HepG2 (cell line): Measurements from ENCODE around the gene EPHX1. TPM values are rescaled to one million over a fixed set of nuclear protein-coding genes. Genes with fewer than 3 reads are reported as not detected.
A peak's percentile ranks its signal among the peaks of the same experiment; 100 is the strongest.

Experiments
- ADNP ChIP-seq: sonication (generic); formaldehyde crosslinking; IDR thresholded peaks from 2 replicates; pipeline ENCODE4 v1.4.0; 2020; ENCODE audit warnings: missing genetic modification reagents
- ATF3 ChIP-seq: sonication (generic); formaldehyde crosslinking; IDR thresholded peaks from 2 replicates; pipeline ENCODE4 v1.4.0; 2020; ENCODE audit warnings: missing genetic modification reagents
- EEA1 ChIP-seq: sonication (generic); formaldehyde crosslinking; IDR thresholded peaks from 2 replicates; pipeline ENCODE4 v1.5.1; 2020; ENCODE audit warnings: mild to moderate bottlenecking, missing genetic modification reagents, borderline replicate concordance
- GZF1 ChIP-seq: sonication (generic); formaldehyde crosslinking; IDR thresholded peaks from 2 replicates; pipeline ENCODE4 v1.5.1; 2020; ENCODE audit warnings: mild to moderate bottlenecking, missing genetic modification reagents
- KDM2A ChIP-seq: sonication (generic); formaldehyde crosslinking; IDR thresholded peaks from 2 replicates; pipeline ENCODE4 v1.4.0; 2020; ENCODE audit warnings: low read depth, missing genetic modification reagents, borderline replicate concordance
- MYNN ChIP-seq: sonication (generic); formaldehyde crosslinking; IDR thresholded peaks from 2 replicates; pipeline ENCODE4 v1.4.0; 2020; ENCODE audit warnings: mild to moderate bottlenecking, low read depth, missing genetic modification reagents
- POGK ChIP-seq: sonication (generic); formaldehyde crosslinking; conservative IDR thresholded peaks from 2 replicates; pipeline ENCODE4 v1.8.0; 2022; ENCODE audit warnings: mild to moderate bottlenecking, moderate library complexity, missing genetic modification reagents
- SOX6 ChIP-seq, 2 experiments: fragments of 450-650 bp in 1 of 2; sonication (generic) in 1 of 2; formaldehyde crosslinking in 1 of 2; IDR thresholded peaks; 2 replicates each; pipeline versions ENCODE4 v1.4.0 to v1.6.1; 2017 to 2020; ENCODE audit warnings: antibody characterized with exemption in 1 of 2, mild to moderate bottlenecking in 1 of 2, missing genetic modification reagents in 1 of 2
- ZBTB7A ChIP-seq: sonication (generic); formaldehyde crosslinking; IDR thresholded peaks from 2 replicates; pipeline ENCODE4 v1.8.0; 2022; ENCODE audit warnings: mild to moderate bottlenecking, missing genetic modification reagents
- ZFP37 ChIP-seq: sonication (generic); formaldehyde crosslinking; IDR thresholded peaks from 2 replicates; pipeline ENCODE4 v1.4.0; 2020; ENCODE audit warnings: missing genetic modification reagents, borderline replicate concordance
- ZNF513 ChIP-seq: sonication (generic); formaldehyde crosslinking; conservative IDR thresholded peaks from 2 replicates; pipeline ENCODE4 v1.5.0; 2020; ENCODE audit warnings: missing genetic modification reagents
- ZNF713 ChIP-seq: sonication (generic); formaldehyde crosslinking; IDR thresholded peaks from 2 replicates; pipeline ENCODE4 v1.4.0; 2020; ENCODE audit warnings: mild to moderate bottlenecking, missing genetic modification reagents
- polyA plus RNA-seq, 8 experiments: library from polyadenylated mRNA; depleted of rRNA in 3 of 8; stranded (reverse) in 7 of 8; unstranded in 1 of 8; fragments of >200 nt; fragmentation: Illumina TruSeq in 4 of 8; extraction: Trizol in 4 of 8; gene quantifications; 2 replicates each; pipeline versions ENCODE4 v1.2.1 to v1.2.3, GENCODE V29; 2011 to 2016; ENCODE audit warnings: low read depth in 4 of 8, missing spikeins in 1 of 8, mixed read lengths in 1 of 8; ENCODE audit not compliant: insufficient read depth in 1 of 8
- total RNA-seq, 5 experiments: library from RNA; depleted of rRNA; stranded (reverse); fragments of >200 nt; fragmentation: Illumina TruSeq; extraction: Trizol; gene quantifications; 2 replicates each; pipeline ENCODE4 v1.2.3, GENCODE V29; 2016; ENCODE audit warnings: low read depth in 1 of 5
- TF ChIP-seq, protein P1 (sequence below), 2 experiments: IDR thresholded peaks; 2 replicates each; pipeline ENCODE4 v1.6.1; 2011 to 2012; ENCODE audit warnings: low read length in 2 of 2, borderline replicate concordance in 1 of 2, low read depth in 1 of 2, mild to moderate bottlenecking in 1 of 2, moderate library complexity in 1 of 2
- TF ChIP-seq, protein P2 (sequence below): sonication (generic); formaldehyde crosslinking; IDR thresholded peaks from 2 replicates; pipeline ENCODE4 v1.9.0; 2021; ENCODE audit warnings: missing genetic modification reagents, mild to moderate bottlenecking, borderline replicate concordance
- TF ChIP-seq, protein P3 (sequence below): sonication (generic); formaldehyde crosslinking; IDR thresholded peaks from 2 replicates; pipeline ENCODE4 v1.5.0; 2020; ENCODE audit warnings: mild to moderate bottlenecking, missing genetic modification reagents

EPHX1 gene
- total and polyA plus RNA-seq, 2 of the 13 experiments (the other 11 are each of a cell fraction or from before 2014, with no cell fraction given), result 27.7 to 36.5 TPM

DNA sequence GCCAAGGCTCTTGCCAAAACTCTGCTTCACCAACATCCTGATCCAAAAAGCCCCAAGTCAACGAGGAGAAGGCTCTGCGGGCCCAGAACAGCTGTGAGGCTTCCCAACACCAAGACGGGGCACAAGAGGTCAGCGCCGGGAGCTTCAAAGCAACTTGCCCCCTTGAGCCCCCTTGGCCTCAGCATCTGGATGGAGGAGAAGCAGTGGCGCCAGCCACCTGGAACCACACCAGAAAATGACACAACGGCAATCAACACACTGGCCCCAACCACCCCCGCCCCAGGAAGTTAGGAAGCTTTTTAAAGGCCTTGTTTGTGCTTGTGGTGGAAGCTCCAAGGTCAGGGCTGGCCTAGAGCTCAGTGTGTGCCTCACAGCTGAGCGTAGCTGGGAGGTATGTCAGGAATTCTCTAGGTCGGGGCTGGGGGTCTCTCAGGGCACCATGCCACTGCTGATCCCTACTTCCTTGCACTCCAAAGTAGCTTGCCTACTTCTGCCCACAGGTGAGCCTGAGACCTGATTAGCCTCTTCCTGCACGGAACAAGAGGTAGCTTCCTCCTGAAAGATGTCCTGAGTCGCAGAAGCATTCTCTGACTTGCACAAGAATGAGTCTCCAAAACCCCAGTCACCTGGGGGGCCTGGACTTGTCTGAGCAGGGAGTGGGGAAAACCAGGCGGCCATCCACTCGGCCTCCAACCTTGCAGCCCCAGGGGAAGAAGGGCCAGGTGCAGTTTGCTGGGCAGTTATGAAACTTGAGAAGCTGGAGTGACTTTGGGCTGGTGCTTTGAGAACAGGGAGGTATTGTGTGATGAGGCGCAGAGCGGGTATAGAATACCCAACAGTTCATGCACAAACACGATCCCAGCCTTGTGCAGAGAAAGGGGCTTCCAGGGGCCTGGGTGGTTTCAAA is 42.0 kb upstream of the EPHX1 start (continued):
- TF ChIP-seq, protein P1, sequence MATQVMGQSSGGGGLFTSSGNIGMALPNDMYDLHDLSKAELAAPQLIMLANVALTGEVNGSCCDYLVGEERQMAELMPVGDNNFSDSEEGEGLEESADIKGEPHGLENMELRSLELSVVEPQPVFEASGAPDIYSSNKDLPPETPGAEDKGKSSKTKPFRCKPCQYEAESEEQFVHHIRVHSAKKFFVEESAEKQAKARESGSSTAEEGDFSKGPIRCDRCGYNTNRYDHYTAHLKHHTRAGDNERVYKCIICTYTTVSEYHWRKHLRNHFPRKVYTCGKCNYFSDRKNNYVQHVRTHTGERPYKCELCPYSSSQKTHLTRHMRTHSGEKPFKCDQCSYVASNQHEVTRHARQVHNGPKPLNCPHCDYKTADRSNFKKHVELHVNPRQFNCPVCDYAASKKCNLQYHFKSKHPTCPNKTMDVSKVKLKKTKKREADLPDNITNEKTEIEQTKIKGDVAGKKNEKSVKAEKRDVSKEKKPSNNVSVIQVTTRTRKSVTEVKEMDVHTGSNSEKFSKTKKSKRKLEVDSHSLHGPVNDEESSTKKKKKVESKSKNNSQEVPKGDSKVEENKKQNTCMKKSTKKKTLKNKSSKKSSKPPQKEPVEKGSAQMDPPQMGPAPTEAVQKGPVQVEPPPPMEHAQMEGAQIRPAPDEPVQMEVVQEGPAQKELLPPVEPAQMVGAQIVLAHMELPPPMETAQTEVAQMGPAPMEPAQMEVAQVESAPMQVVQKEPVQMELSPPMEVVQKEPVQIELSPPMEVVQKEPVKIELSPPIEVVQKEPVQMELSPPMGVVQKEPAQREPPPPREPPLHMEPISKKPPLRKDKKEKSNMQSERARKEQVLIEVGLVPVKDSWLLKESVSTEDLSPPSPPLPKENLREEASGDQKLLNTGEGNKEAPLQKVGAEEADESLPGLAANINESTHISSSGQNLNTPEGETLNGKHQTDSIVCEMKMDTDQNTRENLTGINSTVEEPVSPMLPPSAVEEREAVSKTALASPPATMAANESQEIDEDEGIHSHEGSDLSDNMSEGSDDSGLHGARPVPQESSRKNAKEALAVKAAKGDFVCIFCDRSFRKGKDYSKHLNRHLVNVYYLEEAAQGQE (IDR thresholded peaks at IDR 0.05; ENCODE audit: borderline replicate concordance in 1 of 2, low read depth in 1 of 2, low read length in 2 of 2), result 0 out of 4 replicates have a peak, but pooled peaks of 1 of the 2 experiments have one; percentile 12
- no peak for TF ChIP-seq ZNF513 (CRISPR knock-in tag)
- TF ChIP-seq ADNP (CRISPR knock-in tag), result no peak
- TF ChIP-seq, protein P2, sequence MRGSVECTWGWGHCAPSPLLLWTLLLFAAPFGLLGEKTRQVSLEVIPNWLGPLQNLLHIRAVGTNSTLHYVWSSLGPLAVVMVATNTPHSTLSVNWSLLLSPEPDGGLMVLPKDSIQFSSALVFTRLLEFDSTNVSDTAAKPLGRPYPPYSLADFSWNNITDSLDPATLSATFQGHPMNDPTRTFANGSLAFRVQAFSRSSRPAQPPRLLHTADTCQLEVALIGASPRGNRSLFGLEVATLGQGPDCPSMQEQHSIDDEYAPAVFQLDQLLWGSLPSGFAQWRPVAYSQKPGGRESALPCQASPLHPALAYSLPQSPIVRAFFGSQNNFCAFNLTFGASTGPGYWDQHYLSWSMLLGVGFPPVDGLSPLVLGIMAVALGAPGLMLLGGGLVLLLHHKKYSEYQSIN (CRISPR knock-in tag), result no peak
- TF ChIP-seq GZF1 (CRISPR knock-in tag), result 0 out of 2 replicates have a peak, but pooled peaks have one; percentile 32
- no peak for TF ChIP-seq POGK (CRISPR knock-in tag)
- no peak; the same call in 1 of the 2 replicates for TF ChIP-seq ZFP37 (CRISPR knock-in tag)
- TF ChIP-seq EEA1 (CRISPR knock-in tag), result no peak
- TF ChIP-seq ZBTB7A (CRISPR knock-in tag), result peak; percentile 83; the same call in 1 of the 2 replicates
- peak; percentile 19; the same call in 1 of the 2 replicates for TF ChIP-seq KDM2A (CRISPR knock-in tag)
- TF ChIP-seq, protein P3, sequence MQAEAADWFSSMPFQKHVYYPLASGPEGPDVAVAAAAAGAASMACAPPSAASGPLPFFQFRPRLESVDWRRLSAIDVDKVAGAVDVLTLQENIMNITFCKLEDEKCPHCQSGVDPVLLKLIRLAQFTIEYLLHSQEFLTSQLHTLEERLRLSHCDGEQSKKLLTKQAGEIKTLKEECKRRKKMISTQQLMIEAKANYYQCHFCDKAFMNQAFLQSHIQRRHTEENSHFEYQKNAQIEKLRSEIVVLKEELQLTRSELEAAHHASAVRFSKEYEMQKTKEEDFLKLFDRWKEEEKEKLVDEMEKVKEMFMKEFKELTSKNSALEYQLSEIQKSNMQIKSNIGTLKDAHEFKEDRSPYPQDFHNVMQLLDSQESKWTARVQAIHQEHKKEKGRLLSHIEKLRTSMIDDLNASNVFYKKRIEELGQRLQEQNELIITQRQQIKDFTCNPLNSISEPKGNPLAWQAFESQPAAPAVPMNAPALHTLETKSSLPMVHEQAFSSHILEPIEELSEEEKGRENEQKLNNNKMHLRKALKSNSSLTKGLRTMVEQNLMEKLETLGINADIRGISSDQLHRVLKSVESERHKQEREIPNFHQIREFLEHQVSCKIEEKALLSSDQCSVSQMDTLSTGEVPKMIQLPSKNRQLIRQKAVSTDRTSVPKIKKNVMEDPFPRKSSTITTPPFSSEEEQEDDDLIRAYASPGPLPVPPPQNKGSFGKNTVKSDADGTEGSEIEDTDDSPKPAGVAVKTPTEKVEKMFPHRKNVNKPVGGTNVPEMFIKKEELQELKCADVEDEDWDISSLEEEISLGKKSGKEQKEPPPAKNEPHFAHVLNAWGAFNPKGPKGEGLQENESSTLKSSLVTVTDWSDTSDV (CRISPR knock-in tag), result no peak
- no peak for TF ChIP-seq SOX6 (IDR thresholded peaks at IDR 0.05)
- TF ChIP-seq SOX6 (CRISPR knock-in tag; IDR thresholded peaks at IDR 0.05), result peak; percentile 77
- peak; percentile 39; the same call in 1 of the 2 replicates for TF ChIP-seq MYNN (CRISPR knock-in tag)
- TF ChIP-seq ATF3 (CRISPR knock-in tag), result no peak
- no peak for TF ChIP-seq ZNF713 (CRISPR knock-in tag)
